RPMI7951 (cell line): Measurements from ENCODE around the gene ZFAND6. TPM values are rescaled to one million over a fixed set of nuclear protein-coding genes. Genes with fewer than 3 reads are reported as not detected.

Experiments
- DNase-seq: peaks from one replicate; pipeline ENCODE4 v3.0.0-alpha.2; 2012; ENCODE audit warnings: low read depth
- total RNA-seq: library from RNA; depleted of rRNA; stranded (reverse); fragments of >200 nt; shearing (Covaris generic); gene quantifications from 2 replicates; pipeline ENCODE4 v1.2.3, GENCODE V29; 2014

The ZFAND6 gene
- total RNA-seq, 1 experiment from 2014 or later: 175 TPM

- no peak for DNase-seq
These were observed 10.4 kb upstream of the ZFAND6 start for GRCh38 chr15:80049046-80049445.

DNA sequence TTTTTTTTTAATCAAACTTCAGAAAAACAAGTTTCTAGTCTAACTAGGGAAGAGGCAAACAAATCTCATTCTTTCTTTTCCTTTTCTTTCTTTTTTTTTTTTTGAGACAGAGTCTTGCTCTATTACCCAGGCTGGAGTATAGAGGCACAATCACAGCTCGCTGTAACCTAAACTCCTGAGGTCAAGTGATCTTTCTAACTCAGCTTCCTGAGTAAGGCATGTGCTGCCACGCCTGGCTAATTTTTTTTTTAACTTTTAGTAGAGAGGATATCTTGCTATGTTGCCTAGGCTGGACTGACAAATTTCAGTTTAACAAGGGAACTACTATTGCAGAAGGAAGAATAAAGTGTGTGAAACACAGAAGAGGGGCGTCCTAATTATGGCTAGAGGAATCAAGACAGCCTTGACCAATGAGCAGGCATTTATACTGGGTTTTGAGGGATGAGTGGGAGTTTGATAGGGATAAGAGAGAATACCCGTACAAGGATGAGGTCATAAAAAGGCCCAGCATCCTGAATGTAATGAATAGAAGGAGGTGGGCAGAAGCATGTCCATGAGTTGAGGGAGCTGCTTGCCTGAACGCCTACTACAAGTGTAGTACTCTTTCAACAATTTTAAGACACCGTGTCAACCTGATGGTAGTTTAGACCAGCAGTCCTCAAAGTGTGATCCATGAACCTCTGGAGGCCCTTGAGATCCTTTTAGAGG, 6.7 kb upstream of the ZFAND6 start:
- DNase-seq: no peak

DNA sequence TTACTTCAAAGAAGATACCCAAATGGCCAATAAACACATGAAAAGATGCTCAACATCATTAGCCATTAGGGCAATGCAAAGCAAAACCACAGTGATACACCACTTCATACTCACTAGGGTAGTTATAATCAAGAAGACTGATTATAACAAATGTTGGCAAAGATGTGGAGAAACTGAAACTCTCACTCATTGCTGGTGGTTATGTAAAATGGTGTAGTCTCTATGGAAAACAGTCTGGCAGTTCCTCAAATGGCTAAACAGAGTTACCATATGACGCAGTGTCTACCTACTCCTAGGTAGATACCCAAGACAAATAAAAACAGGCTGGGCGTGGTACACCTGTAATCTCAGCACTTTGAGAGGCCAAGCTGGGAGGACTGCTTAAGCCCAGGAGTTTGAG, 3.5 kb upstream of the ZFAND6 start:
- DNase-seq: no peak

DNA sequence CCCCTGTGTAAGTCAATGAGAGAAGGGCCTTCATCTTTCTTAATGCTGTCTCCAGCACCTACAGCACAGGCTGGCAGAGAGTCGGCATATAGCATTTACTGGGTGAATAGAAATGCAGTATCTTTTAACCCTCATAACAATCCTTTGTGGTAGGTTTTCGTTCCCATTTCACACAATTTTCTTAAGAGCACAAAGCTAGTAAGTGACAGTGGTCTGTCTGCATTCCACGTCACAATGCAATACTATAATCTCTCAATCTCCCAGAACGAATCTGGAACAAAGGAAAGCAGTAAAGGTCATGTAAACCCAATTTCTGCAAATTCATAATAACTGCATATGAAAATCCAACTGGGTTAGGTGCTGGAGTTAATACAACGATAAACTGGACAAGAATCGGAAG, 1.4 kb upstream of the ZFAND6 start:
- no peak for DNase-seq

DNA sequence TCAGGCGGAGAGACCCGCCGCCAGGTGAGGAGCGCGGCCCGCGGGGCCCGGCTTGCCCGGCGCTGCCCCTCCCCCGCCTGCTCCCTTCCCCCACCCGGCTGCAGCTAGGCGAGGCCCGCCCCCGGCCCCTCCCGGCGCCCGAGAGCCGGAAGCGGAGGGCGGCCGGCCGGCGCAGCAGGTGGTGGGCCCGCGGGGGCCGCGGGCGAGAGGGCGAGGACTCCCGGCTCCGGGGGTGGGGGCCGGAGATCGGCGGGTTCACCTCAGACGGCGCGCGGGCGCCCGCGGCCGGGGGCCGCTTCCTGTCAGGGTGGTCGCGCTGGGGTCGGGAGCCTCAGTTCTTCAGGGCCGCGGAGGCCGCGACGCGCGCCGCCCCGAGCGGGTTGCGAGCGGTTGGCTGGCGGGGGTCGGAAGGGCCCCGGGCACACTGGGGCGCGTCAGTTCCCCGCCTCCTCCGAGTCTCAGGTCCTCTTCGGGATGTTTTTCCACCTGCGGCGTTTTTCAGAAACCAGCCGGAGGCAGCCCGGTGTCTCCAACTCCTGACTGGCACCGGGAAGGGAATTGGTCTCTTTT, 395 bp downstream of the ZFAND6 start:
- peak; percentile 68 for DNase-seq

DNA sequence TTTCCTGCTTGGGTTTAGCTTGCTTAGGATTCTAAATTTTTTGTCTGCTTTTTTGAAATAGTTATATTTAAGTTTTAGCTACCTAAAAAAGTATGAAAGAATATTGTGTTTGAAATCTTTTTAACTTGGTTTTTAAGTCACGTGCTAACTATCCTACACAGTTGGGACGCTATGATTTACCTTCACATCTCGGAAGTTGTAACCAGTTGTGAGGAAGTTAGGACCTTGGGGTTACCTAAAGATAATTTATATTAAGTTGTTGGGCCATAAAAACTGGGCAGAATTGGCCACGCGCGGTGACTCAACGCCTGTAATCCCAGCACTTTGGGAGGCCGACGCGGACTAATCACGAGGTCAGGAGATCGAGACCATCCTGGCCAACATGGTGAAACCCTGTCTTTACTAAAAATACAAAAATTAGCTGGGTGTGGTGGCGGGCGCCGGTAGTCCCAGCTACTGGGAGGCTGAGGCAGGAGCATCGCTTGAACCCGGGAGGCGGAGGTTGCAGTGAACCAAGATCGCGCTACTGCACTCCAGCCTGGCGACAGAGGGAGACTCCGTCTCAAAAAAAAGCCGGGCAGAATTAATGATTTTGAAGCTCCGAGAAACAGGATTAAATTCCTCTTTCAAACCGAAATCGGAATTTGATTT, 1.0 kb downstream of the ZFAND6 start:
- peak; percentile 44 for DNase-seq

- DNase-seq: no peak
These were observed 2.1 kb downstream of the ZFAND6 start for GRCh38 chr15:80061582-80061981.

DNA sequence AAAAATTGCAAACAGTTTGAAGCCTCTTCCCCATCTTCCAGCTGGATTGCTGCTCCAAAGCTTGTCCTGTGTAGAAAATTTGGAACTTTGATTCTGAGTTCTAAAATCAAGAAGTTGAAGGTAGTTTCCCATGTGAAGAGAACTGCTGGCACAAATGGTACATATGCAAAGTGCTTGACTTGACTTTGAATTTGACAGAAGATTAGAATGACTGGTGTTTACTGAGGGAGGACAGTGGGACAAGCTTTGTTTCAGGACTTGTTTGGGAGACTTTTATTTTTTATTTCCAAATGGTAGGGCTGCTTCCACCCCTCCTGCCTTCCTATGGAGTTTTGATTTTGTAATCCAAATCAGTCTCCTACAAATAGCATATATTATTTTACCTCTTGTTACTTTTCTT, 7.4 kb downstream of the ZFAND6 start:
- no peak for DNase-seq

DNA sequence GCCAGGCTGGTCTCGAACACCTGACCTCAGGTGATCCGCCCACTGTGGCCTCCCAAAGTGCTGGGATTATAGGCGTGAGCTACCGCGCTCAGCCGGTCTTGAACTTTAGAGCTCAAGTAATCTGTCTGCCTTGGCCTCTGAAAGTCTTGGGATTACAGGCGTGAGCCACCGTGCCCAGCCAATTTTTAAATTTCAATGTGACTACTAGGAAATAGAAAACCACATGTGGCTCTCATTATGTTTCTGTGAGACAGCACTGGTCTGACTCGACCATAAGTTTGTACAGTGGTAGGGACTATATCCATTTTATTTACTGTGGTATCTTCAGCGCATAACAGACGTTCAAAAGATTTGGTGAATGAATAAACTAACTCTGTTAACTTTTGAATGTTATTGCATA, 9.1 kb downstream of the ZFAND6 start:
- DNase-seq: peak; percentile 75

- peak; percentile 63 for DNase-seq
These were observed 11.4 kb downstream of the ZFAND6 start for GRCh38 chr15:80070840-80071239.

DNA sequence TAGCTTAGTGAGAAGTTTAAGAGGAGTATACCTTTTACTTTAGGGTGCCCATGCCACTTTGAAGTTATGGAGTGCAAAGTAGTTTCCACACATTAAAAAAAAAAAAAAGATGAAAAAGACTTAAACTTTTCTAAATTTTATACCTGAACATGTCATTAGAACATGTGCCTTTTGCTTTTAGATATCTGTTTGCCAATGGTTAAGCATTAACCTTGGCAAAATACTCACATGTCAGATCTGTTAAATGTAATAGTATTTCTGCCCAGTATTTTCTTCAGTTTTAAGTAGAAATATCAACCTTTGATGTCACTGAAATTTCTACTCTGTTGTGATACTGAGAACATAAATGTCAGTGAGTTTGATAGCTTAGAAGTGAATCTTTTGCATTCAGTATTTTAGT, 12.2 kb downstream of the ZFAND6 start:
- DNase-seq: no peak

GRCh38 chr15:80072285-80072994, 13.0 kb downstream of the ZFAND6 start:
- peak; percentile 96 for DNase-seq

- no peak for DNase-seq
These were observed 13.7 kb downstream of the ZFAND6 start for GRCh38 chr15:80073197-80073596.

DNA sequence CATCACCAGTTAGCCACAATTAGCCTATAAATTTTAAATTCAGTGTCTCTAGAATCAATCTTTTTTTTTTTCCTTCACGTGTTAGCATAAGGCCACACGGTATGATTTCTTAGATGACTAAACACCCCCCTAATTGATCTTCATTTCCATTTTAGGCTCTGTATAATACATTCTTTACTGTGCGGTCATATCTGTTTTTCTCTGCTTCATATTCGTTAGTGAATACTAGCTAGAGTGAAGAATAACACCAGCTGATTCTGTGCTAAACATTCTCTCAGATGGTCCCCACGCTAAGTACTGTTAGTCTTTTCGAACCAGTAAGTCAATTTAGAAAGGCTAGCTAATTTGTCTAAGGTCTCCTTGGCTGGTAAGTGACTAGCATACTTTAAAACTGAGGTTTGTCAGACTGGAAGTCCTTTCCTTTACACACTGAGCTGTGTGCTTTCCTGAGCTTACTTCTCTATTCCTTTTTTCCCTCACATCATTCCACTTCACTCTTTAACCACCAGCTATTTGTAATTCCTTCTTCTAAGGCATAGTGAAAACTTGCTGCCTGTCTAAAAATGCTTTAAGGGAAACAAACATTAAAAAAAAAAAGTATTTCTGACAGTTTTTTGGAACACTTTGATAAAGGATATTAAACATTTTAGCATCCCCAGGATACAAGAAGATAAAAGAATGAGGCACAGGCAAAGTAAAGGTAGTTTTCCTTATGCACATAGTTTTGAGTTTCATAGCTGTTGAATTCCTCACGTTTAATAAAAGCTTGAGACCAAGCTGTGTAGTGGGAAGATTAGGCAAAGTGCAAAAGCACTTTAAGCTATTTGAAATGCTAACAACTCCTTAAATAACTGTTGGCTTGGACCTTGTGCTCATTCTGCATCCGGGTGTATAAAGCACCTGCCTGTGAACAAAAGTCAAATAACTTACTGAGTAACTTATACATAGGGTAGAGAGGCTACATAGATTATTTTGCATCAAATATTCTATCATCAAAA, 17.1 kb downstream of the ZFAND6 start:
- DNase-seq: no peak

- DNase-seq: no peak
These were observed 21.9 kb downstream of the ZFAND6 start for GRCh38 chr15:80081390-80081789.

- DNase-seq: no peak
These were observed 27.6 kb downstream of the ZFAND6 start for GRCh38 chr15:80087104-80087503.

GRCh38 chr15:80090041-80090440, 30.6 kb downstream of the ZFAND6 start:
- DNase-seq: no peak

- peak; percentile 10 for DNase-seq
These were observed 31.5 kb downstream of the ZFAND6 start for GRCh38 chr15:80090879-80091503.

GRCh38 chr15:80093854-80094418, 34.5 kb downstream of the ZFAND6 start:
- no peak for DNase-seq

DNA sequence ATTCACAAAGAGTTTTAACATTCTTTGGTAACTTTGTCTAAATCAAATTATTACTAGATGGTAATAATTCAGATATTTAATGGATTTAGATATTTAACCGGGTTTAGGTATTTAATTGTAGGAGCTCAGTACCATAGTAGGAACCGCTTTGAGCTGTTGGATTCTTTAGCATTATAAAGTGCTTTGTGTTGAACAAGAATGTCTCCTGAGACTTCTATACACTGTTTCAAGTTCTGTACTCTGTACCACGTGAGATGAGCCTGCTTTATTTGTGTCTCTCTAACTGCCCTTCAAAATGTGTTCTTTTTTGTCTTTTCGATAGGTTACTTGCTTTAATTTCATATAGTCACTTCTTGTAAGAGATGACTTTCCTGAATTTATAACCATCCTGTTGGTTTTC, 36.0 kb downstream of the ZFAND6 start:
- DNase-seq: no peak

DNA sequence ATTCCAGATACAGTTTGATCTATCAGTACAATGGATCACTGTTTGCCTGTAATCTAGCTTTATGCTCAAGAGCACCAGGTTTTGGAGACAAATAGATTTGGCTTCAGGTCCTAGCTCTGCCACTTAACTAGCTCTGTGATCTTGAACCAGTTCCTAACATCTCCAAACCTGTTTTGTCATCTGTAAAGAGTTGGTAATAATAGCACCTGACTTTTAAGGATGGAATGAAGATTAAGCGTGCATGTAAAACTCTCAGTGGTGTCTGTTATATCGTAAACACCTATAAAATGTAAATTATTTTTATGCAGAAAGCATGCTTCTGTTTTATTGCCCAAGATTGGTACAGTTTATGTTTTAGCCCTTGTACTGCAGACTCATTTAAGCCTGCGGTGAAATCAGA, 36.5 kb downstream of the ZFAND6 start:
- DNase-seq: no peak
